KMS-11 (cell line): Measurements from ENCODE around the gene FARS2.
A peak's percentile ranks its signal among the peaks of the same experiment; 100 is the strongest.

ENCODE experiments used
- H2AFZ ChIP-seq: fragments of 200-600 bp; sonication (generic); 2 replicates; pipeline ENCODE4 v1.6.1; 2016; ENCODE audit warnings: antibody characterized with exemption, mixed run types, low read depth
- H3K27ac ChIP-seq: fragments of 200-600 bp; sonication (generic); 2 replicates; pipeline ENCODE4 v1.6.1; 2016; ENCODE audit warnings: mild to moderate bottlenecking, mixed run types
- H3K27me3 ChIP-seq: fragments of 200-600 bp; sonication (generic); 2 replicates; pipeline ENCODE4 v1.6.1; 2017; ENCODE audit warnings: mild to moderate bottlenecking, low read depth, mixed run types, moderate library complexity; ENCODE audit not compliant: insufficient read depth
- H3K36me3 ChIP-seq: fragments of 200-600 bp; sonication (generic); 2 replicates; pipeline ENCODE4 v1.6.1; 2017; ENCODE audit warnings: mild to moderate bottlenecking, mixed run types; ENCODE audit not compliant: insufficient read depth
- H3K4me1 ChIP-seq: fragments of 200-600 bp; sonication (generic); 2 replicates; pipeline ENCODE4 v1.6.1; 2016; ENCODE audit warnings: mild to moderate bottlenecking, low read depth, mixed run types; ENCODE audit not compliant: poor library complexity, severe bottlenecking
- H3K4me2 ChIP-seq: fragments of 200-600 bp; sonication (generic); 2 replicates; pipeline ENCODE4 v1.7.0; 2016; ENCODE audit warnings: mild to moderate bottlenecking, mixed run types
- H3K4me3 ChIP-seq: fragments of 200-600 bp; sonication (generic); IDR thresholded peaks from 2 replicates; pipeline ENCODE4 v1.6.1; 2017; ENCODE audit warnings: low read depth, low read length, mixed read lengths; ENCODE audit not compliant: insufficient read depth
- H3K79me2 ChIP-seq: fragments of 200-600 bp; sonication (generic); 2 replicates; pipeline ENCODE4 v1.6.1; 2016; ENCODE audit warnings: low read depth, mixed run types; ENCODE audit not compliant: insufficient read depth
- H3K9ac ChIP-seq: fragments of 200-600 bp; sonication (generic); 2 replicates; pipeline ENCODE4 v1.6.1; 2016; ENCODE audit warnings: mild to moderate bottlenecking, mixed run types
- H4K20me1 ChIP-seq: fragments of 200-600 bp; sonication (generic); 2 replicates; pipeline ENCODE4 v1.6.1; 2016; ENCODE audit warnings: mild to moderate bottlenecking, mixed run types; ENCODE audit not compliant: insufficient read depth
- CTCF ChIP-seq: fragments of 200-600 bp; sonication (generic); conservative IDR thresholded peaks from 2 replicates; pipeline ENCODE4 v1.6.1; 2017; ENCODE audit warnings: low read depth, mild to moderate bottlenecking, antibody characterized with exemption, low read length, moderate library complexity, mixed read lengths

FARS2 gene

GRCh38 chr6:5518936-5519491 is 257.7 kb downstream of the FARS2 start:
- Histone ChIP-seq H3K27ac (no peak overlapping the region), H3K4me3 (no peak overlapping the region), H3K4me1 (peaks cover 19% of the 10 kb centered on the region), H3K9ac (no peak overlapping the region), H4K20me1 (no peaks in the 10 kb centered on the region), H3K79me2 (no peaks in the 10 kb centered on the region), H3K27me3 (no peaks in the 10 kb centered on the region), H3K36me3 (no peaks in the 10 kb centered on the region), H3K4me2 (0 out of 2 replicates have a peak overlapping the region, but pooled peaks have one; percentile 9), H2AFZ (no peak overlapping the region)
- no peak for TF ChIP-seq CTCF

- Histone ChIP-seq H3K36me3 (no peaks in the 10 kb centered on the region), H3K27ac (no peak overlapping the region), H3K4me2 (no peak overlapping the region), H2AFZ (no peak overlapping the region), H4K20me1 (no peaks in the 10 kb centered on the region), H3K79me2 (no peaks in the 10 kb centered on the region), H3K4me1 (peaks cover 15% of the 10 kb centered on the region), H3K4me3 (no peak overlapping the region), H3K27me3 (no peaks in the 10 kb centered on the region), H3K9ac (no peak overlapping the region)
- TF ChIP-seq CTCF, result no peak
Observed at GRCh38 chr6:5520796-5521195, 259.5 kb downstream of the FARS2 start.

- Histone ChIP-seq H3K36me3 (no peaks in the 10 kb centered on the region), H3K4me2 (no peak overlapping the region), H3K79me2 (no peaks in the 10 kb centered on the region), H3K27me3 (no peaks in the 10 kb centered on the region), H2AFZ (no peak overlapping the region), H3K4me3 (no peak overlapping the region), H3K9ac (no peak overlapping the region), H4K20me1 (no peaks in the 10 kb centered on the region), H3K4me1 (peaks cover 15% of the 10 kb centered on the region), H3K27ac (no peak overlapping the region)
- no peak for TF ChIP-seq CTCF
Observed at GRCh38 chr6:5521322-5521721, 260.0 kb downstream of the FARS2 start.

- Histone ChIP-seq H3K4me1 (peaks cover 15% of the 10 kb centered on the region), H3K9ac (no peak overlapping the region), H3K4me3 (no peak overlapping the region), H3K36me3 (no peaks in the 10 kb centered on the region), H3K27ac (no peak overlapping the region), H3K27me3 (no peaks in the 10 kb centered on the region), H4K20me1 (no peaks in the 10 kb centered on the region), H2AFZ (no peak overlapping the region), H3K4me2 (no peak overlapping the region), H3K79me2 (no peaks in the 10 kb centered on the region)
- TF ChIP-seq CTCF, result no peak
Observed at GRCh38 chr6:5522147-5522546, 260.8 kb downstream of the FARS2 start.
